BE2C (cell line): ENCODE results near the gene RUSF1. TPM values are rescaled to one million over a fixed set of nuclear protein-coding genes. Genes with fewer than 3 reads are reported as not detected.
A peak's percentile ranks its signal among the peaks of the same experiment; 100 is the strongest.
"Not testable (repeated sequence)": the region's sequence is repeated elsewhere in the genome, so short reads cannot be mapped to it uniquely, and the experiment has no call there.

ENCODE experiments used
- DNase-seq: peaks from one replicate; pipeline ENCODE4 v3.0.0-alpha.2; 2020
- H3K27me3 ChIP-seq: fragments of 250-450 bp; sonication (Bioruptor Pico); 2 replicates; pipeline ENCODE4 v1.5.1; 2020; ENCODE audit warnings: mild to moderate bottlenecking
- H3K36me3 ChIP-seq: fragments of 250-450 bp; sonication (Bioruptor Pico); 2 replicates; pipeline ENCODE4 v1.5.1; 2020; ENCODE audit warnings: mild to moderate bottlenecking
- H3K4me1 ChIP-seq: fragments of 250-450 bp; sonication (Bioruptor Pico); 2 replicates; pipeline ENCODE4 v1.5.1; 2020
- H3K4me3 ChIP-seq: 2 replicates; pipeline ENCODE4 v1.5.1; 2011; ENCODE audit warnings: low read depth, low read length
- H3K9me3 ChIP-seq: fragments of 250-450 bp; sonication (Bioruptor Pico); 2 replicates; pipeline ENCODE4 v1.5.1; 2020
- polyA plus RNA-seq: library from polyadenylated mRNA; unstranded; fragments of >200 nt; gene quantifications from one replicate; pipeline ENCODE4 v1.2.1, GENCODE V29; 2012; ENCODE audit warnings: low read depth, missing spikeins; ENCODE audit not compliant: insufficient read length, insufficient read depth
- TF ChIP-seq, protein P1 (sequence below): IDR thresholded peaks from 2 replicates; pipeline ENCODE4 v1.5.1; 2012; ENCODE audit warnings: mild to moderate bottlenecking, low read depth, low read length

Gene RUSF1
- 143 TPM for polyA plus RNA-seq

DNA sequence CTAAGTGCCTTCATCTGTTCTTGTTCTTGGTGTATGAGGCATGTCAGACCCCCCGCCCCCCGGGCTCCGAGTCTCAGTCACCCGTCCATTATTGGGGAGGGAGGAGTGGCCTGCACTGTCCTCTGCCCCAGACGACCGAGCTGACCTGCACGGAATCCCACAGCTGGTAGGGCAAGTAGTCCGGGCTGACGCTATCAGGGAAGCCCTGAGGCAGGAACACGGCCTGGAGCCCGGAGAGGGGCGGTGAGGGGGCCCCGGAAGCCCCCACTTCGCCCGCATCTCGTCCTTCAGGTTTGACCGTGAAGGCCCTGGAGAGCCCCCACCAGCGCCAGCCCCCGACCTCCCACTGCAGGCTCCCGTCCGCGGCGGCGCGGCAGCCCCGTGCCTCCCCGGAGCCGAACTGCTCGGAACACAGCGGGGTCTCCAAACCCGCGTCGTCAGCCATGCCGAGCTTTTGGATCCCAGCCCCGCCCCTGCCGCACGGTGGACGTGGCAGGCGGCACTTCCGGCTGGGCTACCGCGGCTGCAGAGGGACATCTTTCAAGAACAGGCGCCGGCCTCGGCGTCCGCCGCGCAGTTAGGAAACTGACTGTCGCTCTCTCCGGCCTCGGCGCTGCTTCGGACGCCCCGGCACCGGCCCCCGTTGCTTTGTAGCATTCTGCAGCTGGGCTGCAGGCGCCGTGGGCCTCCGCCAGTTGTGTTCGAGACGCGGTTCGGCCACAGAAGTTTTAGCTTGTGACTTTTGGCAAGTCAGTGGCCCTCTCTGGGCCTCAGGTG is at the start of gene RUSF1:
TSS of gene RUSF1 (minus strand) at position 463 of the 777 bp plus-strand sequence. CDS start at position 445, 18 bp downstream.
- no peaks in the 10 kb centered on the region for H3K4me1 ChIP-seq
- TF ChIP-seq, protein P1, sequence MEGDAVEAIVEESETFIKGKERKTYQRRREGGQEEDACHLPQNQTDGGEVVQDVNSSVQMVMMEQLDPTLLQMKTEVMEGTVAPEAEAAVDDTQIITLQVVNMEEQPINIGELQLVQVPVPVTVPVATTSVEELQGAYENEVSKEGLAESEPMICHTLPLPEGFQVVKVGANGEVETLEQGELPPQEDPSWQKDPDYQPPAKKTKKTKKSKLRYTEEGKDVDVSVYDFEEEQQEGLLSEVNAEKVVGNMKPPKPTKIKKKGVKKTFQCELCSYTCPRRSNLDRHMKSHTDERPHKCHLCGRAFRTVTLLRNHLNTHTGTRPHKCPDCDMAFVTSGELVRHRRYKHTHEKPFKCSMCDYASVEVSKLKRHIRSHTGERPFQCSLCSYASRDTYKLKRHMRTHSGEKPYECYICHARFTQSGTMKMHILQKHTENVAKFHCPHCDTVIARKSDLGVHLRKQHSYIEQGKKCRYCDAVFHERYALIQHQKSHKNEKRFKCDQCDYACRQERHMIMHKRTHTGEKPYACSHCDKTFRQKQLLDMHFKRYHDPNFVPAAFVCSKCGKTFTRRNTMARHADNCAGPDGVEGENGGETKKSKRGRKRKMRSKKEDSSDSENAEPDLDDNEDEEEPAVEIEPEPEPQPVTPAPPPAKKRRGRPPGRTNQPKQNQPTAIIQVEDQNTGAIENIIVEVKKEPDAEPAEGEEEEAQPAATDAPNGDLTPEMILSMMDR = no peak
- no peaks in the 10 kb centered on the region for H3K36me3 ChIP-seq
- no peaks in the 10 kb centered on the region for H3K9me3 ChIP-seq
- peak; percentile 91 for DNase-seq
- peak within 1 kb of the TSS; percentile 91 for H3K4me3 ChIP-seq
- H3K27me3 ChIP-seq = no peaks in the 10 kb centered on the region

DNA sequence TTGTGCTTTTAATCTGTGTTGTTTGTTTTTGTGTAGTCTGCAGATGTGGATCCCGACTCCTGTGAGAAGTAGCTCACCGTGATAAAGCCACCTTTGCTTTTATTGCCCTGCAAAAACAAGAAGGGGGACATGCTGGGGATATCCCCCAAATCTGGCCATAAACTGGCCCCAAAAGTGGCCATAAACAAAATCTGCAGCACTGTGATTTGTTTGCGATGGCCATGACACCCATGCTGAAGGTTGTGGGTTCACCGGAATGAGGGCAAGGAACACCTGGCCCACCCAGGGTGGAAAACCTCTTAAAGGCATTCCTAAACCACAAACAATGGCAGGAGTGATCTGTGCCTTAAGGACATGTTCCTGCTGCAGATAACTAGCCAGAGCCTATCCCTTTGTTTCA is 34.6 kb upstream of the RUSF1 start:
- no peaks in the 10 kb centered on the region for H3K4me1 ChIP-seq
- H3K36me3 ChIP-seq = no peaks in the 10 kb centered on the region
- TF ChIP-seq, protein P1 = no peak
- H3K9me3 ChIP-seq = no peaks in the 10 kb centered on the region
- DNase-seq = no peak
- no peak overlapping the region for H3K4me3 ChIP-seq
- peaks cover 8% of the 10 kb centered on the region for H3K27me3 ChIP-seq

DNA sequence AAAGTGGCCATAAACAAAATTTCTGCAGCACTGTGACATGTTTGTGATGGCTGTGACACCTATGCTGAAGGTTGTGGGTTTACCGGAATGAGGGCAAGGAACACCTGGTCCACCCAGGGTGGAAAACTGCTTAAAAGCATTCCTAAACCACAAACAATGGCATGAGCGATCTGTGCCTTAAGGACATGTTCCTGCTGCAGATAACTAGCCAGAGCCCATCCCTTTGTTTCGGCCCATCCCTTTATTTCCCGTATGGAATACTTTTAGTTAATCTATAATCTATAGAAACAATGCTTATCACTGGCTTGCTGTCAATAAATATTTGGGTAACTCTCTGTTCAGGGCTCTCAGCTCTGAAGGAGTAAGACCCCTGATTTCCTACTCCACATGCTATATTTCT is 31.6 kb upstream of the RUSF1 start:
- H3K4me3 ChIP-seq, H3K9me3 ChIP-seq, H3K4me1 ChIP-seq, DNase-seq, H3K36me3 ChIP-seq: not testable (repeated sequence)
- H3K27me3 ChIP-seq = peaks cover 19% of the 10 kb centered on the region

DNA sequence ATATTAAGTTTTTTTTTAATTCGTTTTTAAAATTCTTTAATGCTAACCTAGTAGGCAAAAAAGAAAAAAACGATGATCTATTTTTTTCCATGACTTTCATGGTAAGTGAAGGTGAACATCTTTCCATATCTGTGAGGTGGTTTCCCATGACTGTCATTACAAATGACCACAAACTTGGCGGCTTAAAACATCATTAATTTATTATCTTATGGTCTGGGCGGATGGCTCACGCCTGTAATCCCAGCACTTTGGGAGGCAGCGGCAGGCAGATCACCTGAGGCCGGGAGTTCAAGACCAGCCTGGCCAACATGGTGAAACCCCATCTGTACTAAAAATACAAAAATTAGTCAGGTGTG is 30.0 kb upstream of the RUSF1 start:
- H3K4me3 ChIP-seq, H3K36me3 ChIP-seq: not testable (repeated sequence)

DNA sequence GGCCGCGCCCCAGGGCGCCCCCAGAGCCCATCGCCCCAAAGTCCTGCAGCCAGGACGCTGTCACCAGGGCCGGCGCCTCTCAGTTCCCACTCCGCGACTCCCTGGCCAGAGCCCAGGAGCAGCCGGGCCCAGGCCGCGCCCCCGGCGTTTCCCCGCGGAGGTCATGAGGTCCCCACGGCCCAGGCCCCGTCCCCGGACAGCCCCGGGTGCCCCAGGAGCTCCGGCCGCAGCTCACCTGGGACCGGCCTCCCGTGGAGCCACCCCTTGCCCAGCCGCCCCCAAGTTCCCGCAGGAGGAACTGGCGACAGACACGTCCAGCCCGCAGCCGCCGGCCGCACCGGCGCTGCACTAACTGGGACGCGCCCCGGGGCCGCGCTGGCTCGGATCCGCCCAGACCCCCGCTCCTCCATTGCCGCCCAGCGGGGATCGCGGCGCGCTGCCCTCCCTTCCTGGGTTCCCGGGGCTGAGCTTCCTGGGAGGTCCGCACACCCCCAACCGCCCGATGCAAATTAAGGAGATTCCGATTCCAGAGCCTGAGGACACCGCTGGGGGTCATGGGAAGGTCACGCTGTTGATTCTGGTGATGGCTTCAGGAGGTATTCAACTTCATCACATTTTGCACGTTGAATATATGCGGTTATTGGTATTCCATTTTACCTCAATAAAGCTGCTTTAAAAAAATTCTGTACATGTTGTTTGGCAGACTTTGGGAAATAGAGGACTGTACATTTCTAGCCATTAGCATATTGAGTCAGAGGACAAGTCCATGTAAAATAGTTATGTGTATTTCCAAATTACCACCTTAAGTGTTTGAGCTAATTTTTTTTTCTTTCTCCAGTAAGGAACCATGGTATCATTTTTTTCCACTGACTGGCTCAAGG is 29.4 kb upstream of the RUSF1 start:
- TF ChIP-seq, protein P1 = no peak

More for the DNA sequence above, 30.0 kb upstream of the RUSF1 start:
- H3K9me3 ChIP-seq, H3K4me1 ChIP-seq, DNase-seq: not testable (repeated sequence)
- H3K27me3 ChIP-seq = peaks cover 19% of the 10 kb centered on the region

DNA sequence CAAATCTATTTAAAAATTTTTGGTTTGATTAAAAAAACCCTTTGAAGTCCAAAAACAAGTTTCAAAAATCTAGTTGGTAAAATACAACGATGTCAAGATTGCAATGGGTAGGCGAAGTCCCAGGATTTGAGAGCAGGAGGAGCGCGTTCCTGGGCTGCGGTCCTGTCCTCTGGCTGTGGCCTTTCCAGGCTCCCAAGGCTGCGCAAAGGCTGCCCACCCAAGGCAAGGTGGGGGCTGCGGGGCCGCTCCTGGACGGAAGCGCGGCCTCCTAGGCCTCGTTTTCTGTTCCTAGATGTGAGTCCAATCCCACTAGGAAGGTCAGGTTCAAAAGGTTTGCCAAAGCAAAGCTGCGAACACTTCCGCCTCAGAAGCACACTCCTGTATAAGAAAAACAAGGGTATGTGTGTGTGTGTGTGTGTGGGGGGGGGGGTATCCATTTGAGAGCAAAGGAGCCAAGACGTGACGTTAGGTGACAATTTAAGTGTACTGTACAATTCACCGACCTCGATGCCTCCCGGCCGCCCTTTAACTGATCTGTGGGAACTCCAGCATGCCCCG is 28.7 kb upstream of the RUSF1 start:
- no peaks in the 10 kb centered on the region for H3K4me1 ChIP-seq
- H3K27me3 ChIP-seq = peaks cover 15% of the 10 kb centered on the region
- H3K9me3 ChIP-seq = no peaks in the 10 kb centered on the region
- no peak overlapping the region for H3K4me3 ChIP-seq
- no peaks in the 10 kb centered on the region for H3K36me3 ChIP-seq
- TF ChIP-seq, protein P1 = no peak
- no peak for DNase-seq

More for the DNA sequence above, 29.4 kb upstream of the RUSF1 start:
- Histone ChIP-seq H3K4me1 (no peaks in the 10 kb centered on the region), H3K36me3 (no peaks in the 10 kb centered on the region), H3K27me3 (peaks cover 17% of the 10 kb centered on the region), H3K4me3 (no peak overlapping the region), H3K9me3 (no peaks in the 10 kb centered on the region)
- DNase-seq = no peak
